Adrenal gland (tissue), 12 donors: ENCODE data around the gene RNF167. TPM values are rescaled to one million over a fixed set of nuclear protein-coding genes. Genes with fewer than 3 reads are reported as not detected.

ENCODE experiments used
- DNase-seq, 7 donors: peaks; one replicate each; pipeline ENCODE4 v3.0.0-alpha.2; 2019 to 2020
- H3K27ac ChIP-seq, 5 donors: fragments of 200-600 bp; sonication (generic) in 4 of 5; 1 replicate in 3 of 5; 2 replicates in 2 of 5; pipeline versions ENCODE4 v1.5.1 to v1.8.0; 2016 to 2020; ENCODE audit warnings: mild to moderate bottlenecking in 1 of 5
- H3K27me3 ChIP-seq: fragments of 200-600 bp; 2 replicates; pipeline ENCODE4 v1.8.0; 2021
- H3K36me3 ChIP-seq, 2 donors: fragments of 200-600 bp; replicated peaks in 1 of 2; 1 replicate in 1 of 2; 2 replicates in 1 of 2; pipeline versions ENCODE4 v1.5.1 to v1.8.0; 2018 to 2022
- H3K4me1 ChIP-seq, 2 donors: fragments of 200-600 bp; replicated peaks in 1 of 2; 1 replicate in 1 of 2; 2 replicates in 1 of 2; pipeline versions ENCODE4 v1.5.1 to v1.8.0; 2018 to 2021
- H3K4me3 ChIP-seq, 4 donors: fragments of 200-600 bp; sonication (generic) in 3 of 4; one replicate each; pipeline ENCODE4 v1.5.1; 2016 to 2018
- H3K9me3 ChIP-seq, 3 donors: fragments of 200-600 bp; sonication (generic) in 1 of 3; replicated peaks in 1 of 3; 1 replicate in 2 of 3; 2 replicates in 1 of 3; pipeline versions ENCODE4 v1.5.1 to v1.8.0; 2016 to 2021
- CTCF ChIP-seq, 6 experiments: fragments of 450-650 bp in 4 of 6; fragments of 200-600 bp in 2 of 6; sonication (generic) in 1 of 6; IDR thresholded peaks; 1 replicate in 5 of 6; 2 replicates in 1 of 6; pipeline versions ENCODE4 v1.5.1 to v1.8.0; 2016 to 2021; ENCODE audit warnings: antibody characterized with exemption in 6 of 6, mild to moderate bottlenecking in 2 of 6, moderate library complexity in 1 of 6
- POLR2A ChIP-seq, 2 donors: fragments of 450-650 bp; IDR thresholded peaks; one replicate each; pipeline ENCODE4 v1.6.1; 2017; ENCODE audit warnings: antibody characterized with exemption in 2 of 2, mild to moderate bottlenecking in 2 of 2, moderate library complexity in 1 of 2
- WGBS, 4 donors: extraction: QIAGEN DNeasy Blood & Tissue Kit in 2 of 4; methylation state at CpG; one replicate each; pipeline versions ENCODE4 v1.1.5 to v1.1.7; 2013 to 2017; 5-methylcytosine and 5-hydroxymethylcytosine counted together
- intact Hi-C, 2 donors: fragments of 100-400 bp; cut with DNase I; formaldehyde crosslinking; loops; one replicate each; pipeline versions ENCODE4 v1.14.1 to v1.15.0; 2022 to 2023
- polyA plus RNA-seq, 3 donors: library from polyadenylated mRNA; stranded (reverse); fragments of 200-250 nt in 2 of 3; fragments of 350-450 nt in 1 of 3; fragmentation: Illumina TruSeq in 1 of 3; extraction: RNeasy Lipid Tissue Mini Kit (QIAGEN cat#74804) in 1 of 3; gene quantifications; one replicate each; pipeline ENCODE4 v1.2.3, GENCODE V29; 2013 to 2014
- total RNA-seq, 9 donors: library from RNA; depleted of rRNA in 4 of 9; stranded (reverse); fragments of >200 nt in 4 of 9; fragments of 120-200 nt in 1 of 9; fragmentation: NEBNext Ultra II Directional in 1 of 9; extraction: Animal tissue kit (Norgen Biotek cat#: 25700) in 1 of 9; gene quantifications; one replicate each; pipeline versions ENCODE4 v1.1.0 to v1.2.4, GENCODE V29; 2013 to 2023
- donor health status: healthy with polysubstance abuse.
- donor health status: Bipolar disorder and iron deficiency.
- donor health status: DM: yes; HTN: yes; CAD: no.
- donor health status: DM: no; HTN: no; CAD: no.
- donor health status: DM: no; HTN: no; CAD: no.
- donor health status: DM: yes; HTN: yes; CAD: no.

Gene RNF167
- total and polyA plus RNA-seq, 12 donors: 46.7 to 252 (median 105) TPM

GRCh38 chr17:4969551-4970173, 29.6 kb downstream of the RNF167 start:
- Histone ChIP-seq H3K27me3 (no peaks in the 10 kb centered on the region), H3K27ac (peak overlapping the region in 4 of 5 donors; percentile 92 to 98 (median 98)), H3K4me3 (no peak overlapping the region), H3K36me3 (peaks cover 0 to 37% of the 10 kb centered on the region in 2 donors), H3K4me1 (peaks cover 19 to 35% of the 10 kb centered on the region in 2 donors), H3K9me3 (no peaks in the 10 kb centered on the region)
- intact Hi-C loops: no loop called here
- 59 to 75% (median 69%) methylated on average over 9 to 16 of the region's 16 CpGs for WGBS, 4 donors
- TF ChIP-seq CTCF (IDR thresholded peaks at IDR 0.05) (no peak), POLR2A (IDR thresholded peaks at IDR 0.05) (no peak)
- peak in 5 of 7 donors; percentile 57 to 72 (median 60) for DNase-seq

GRCh38 chr17:4970273-4970672, 30.2 kb downstream of the RNF167 start:
- peaks cover 0 to 37% of the 10 kb centered on the region in 2 donors for H3K36me3 ChIP-seq
- intact Hi-C loops: no loop called here
- H3K4me1 ChIP-seq: peaks cover 19 to 35% of the 10 kb centered on the region in 2 donors
- peak overlapping the region in 3 of 5 donors; percentile 92 to 98 (median 97) for H3K27ac ChIP-seq
- 95 to 99% (median 97%) methylated on average over 8 of the region's 8 CpGs for WGBS, 4 donors
- TF ChIP-seq CTCF (IDR thresholded peaks at IDR 0.05) (no peak), POLR2A (IDR thresholded peaks at IDR 0.05) (no peak)
- no peak overlapping the region for H3K4me3 ChIP-seq
- H3K9me3 ChIP-seq: no peaks in the 10 kb centered on the region
- no peak for DNase-seq
- H3K27me3 ChIP-seq: no peaks in the 10 kb centered on the region

GRCh38 chr17:4971826-4972225, 31.8 kb downstream of the RNF167 start:
- no peak for DNase-seq
- no peak for TF ChIP-seq CTCF (IDR thresholded peaks at IDR 0.05)
- H3K9me3 ChIP-seq: no peaks in the 10 kb centered on the region
- H3K36me3 ChIP-seq: peaks cover 0 to 43% of the 10 kb centered on the region in 2 donors
- H3K4me3 ChIP-seq: no peak overlapping the region
- H3K4me1 ChIP-seq: peaks cover 13 to 29% of the 10 kb centered on the region in 2 donors
- 91 to 95% (median 92%) methylated on average over 6 of the region's 6 CpGs for WGBS, 4 donors
- H3K27ac ChIP-seq: no peak overlapping the region
- H3K27me3 ChIP-seq: no peaks in the 10 kb centered on the region
- intact Hi-C loops: no loop called here

GRCh38 chr17:4972322-4972721, 32.3 kb downstream of the RNF167 start:
- 90 to 94% (median 92%) methylated on average over 10 to 12 of the region's 12 CpGs for WGBS, 4 donors
- TF ChIP-seq POLR2A (IDR thresholded peaks at IDR 0.05): no peak
- TF ChIP-seq CTCF (IDR thresholded peaks at IDR 0.05): no peak
- Histone ChIP-seq H3K27me3 (no peaks in the 10 kb centered on the region), H3K27ac (peak overlapping the region in 1 of 5 donors; percentile 9), H3K4me1 (peaks cover 13 to 29% of the 10 kb centered on the region in 2 donors), H3K9me3 (no peaks in the 10 kb centered on the region), H3K4me3 (no peak overlapping the region), H3K36me3 (peaks cover 0 to 48% of the 10 kb centered on the region in 2 donors)
- intact Hi-C loops: no loop called here
- DNase-seq: no peak
